Measurements from ENCODE around the gene COIL. TPM values are rescaled to one million over a fixed set of nuclear protein-coding genes. Genes with fewer than 3 reads are reported as not detected.

The COIL gene
- total RNA-seq, 2 experiments from 2014 or later, result 17.6 to 17.8 TPM

GRCh38 chr17:56933868-56934267, 27.0 kb downstream of the COIL start:
- DNase-seq, result no peak
- H3K4me3 Mint-ChIP-seq, result no peak overlapping the region
- peaks cover 35% of the 10 kb centered on the region for H3K4me1 Mint-ChIP-seq (ENCODE audit: low read depth)
- ATAC-seq, result no peak
- H3K27ac Mint-ChIP-seq, result peak overlapping the region; percentile 57
- peaks cover 68% of the 10 kb centered on the region for H3K36me3 Mint-ChIP-seq (ENCODE audit: low read depth)
- CTCF ChIA-PET, result interaction anchor here (0.6 to 1.2 kb wide), 3 partner anchors 10 to 114 kb away, joined by 3 read pairs; partner anchors contain the start of gene TRIM25
- no peaks in the 10 kb centered on the region for H3K27me3 Mint-ChIP-seq (ENCODE audit: low read depth)
- POLR2A ChIA-PET, result interaction anchor here (2.9 kb wide), 1 partner anchor 20 kb away, joined by 17 read pairs; the partner anchor contains the start of gene TRIM25
- peaks cover 23% of the 10 kb centered on the region for H3K9me3 Mint-ChIP-seq (ENCODE audit: insufficient read depth)

- ATAC-seq, result no peak
- peaks cover 23% of the 10 kb centered on the region for H3K9me3 Mint-ChIP-seq (ENCODE audit: insufficient read depth)
- H3K27me3 Mint-ChIP-seq (ENCODE audit: low read depth), result no peaks in the 10 kb centered on the region
- H3K4me1 Mint-ChIP-seq (ENCODE audit: low read depth), result peaks cover 31% of the 10 kb centered on the region
- POLR2A ChIA-PET, result interaction anchor here (2.9 kb wide), 1 partner anchor 20 kb away, joined by 17 read pairs; the partner anchor contains the start of gene TRIM25
- no peak for DNase-seq
- no peak overlapping the region for H3K4me3 Mint-ChIP-seq
- H3K36me3 Mint-ChIP-seq (ENCODE audit: low read depth), result peaks cover 62% of the 10 kb centered on the region
- CTCF ChIA-PET, result interaction anchor here (0.6 to 1.2 kb wide), 3 partner anchors 10 to 114 kb away, joined by 3 read pairs; partner anchors contain the start of gene TRIM25
- no peak overlapping the region for H3K27ac Mint-ChIP-seq
These were observed 27.6 kb downstream of the COIL start for GRCh38 chr17:56933151-56933745.

- Mint-ChIP-seq H3K4me1 (ENCODE audit: low read depth) (peaks cover 18% of the 10 kb centered on the region), H3K4me3 (no peak overlapping the region), H3K9me3 (ENCODE audit: insufficient read depth) (peaks cover 27% of the 10 kb centered on the region), H3K27ac (no peak overlapping the region), H3K36me3 (ENCODE audit: low read depth) (peaks cover 43% of the 10 kb centered on the region), H3K27me3 (ENCODE audit: low read depth) (no peaks in the 10 kb centered on the region)
- ChIA-PET CTCF (no interaction called here), POLR2A (no interaction called here)
- DNase-seq (no peak), ATAC-seq (no peak)
These were observed 30.0 kb downstream of the COIL start for GRCh38 chr17:56930739-56931337.

- peaks cover 27% of the 10 kb centered on the region for H3K9me3 Mint-ChIP-seq (ENCODE audit: insufficient read depth)
- H3K27ac Mint-ChIP-seq, result no peak overlapping the region
- DNase-seq (no peak), ATAC-seq (no peak)
- POLR2A ChIA-PET, result interaction anchor here (1.8 kb wide), 1 partner anchor 16 kb away, joined by 7 read pairs; the partner anchor contains the start of gene TRIM25
- peaks cover 36% of the 10 kb centered on the region for H3K36me3 Mint-ChIP-seq (ENCODE audit: low read depth)
- H3K4me3 Mint-ChIP-seq, result no peak overlapping the region
- H3K4me1 Mint-ChIP-seq (ENCODE audit: low read depth), result peaks cover 10% of the 10 kb centered on the region
- CTCF ChIA-PET, result interaction anchor here (0.7 to 1.3 kb wide), 2 partner anchors 10 to 108 kb away, joined by 3 to 7 read pairs; no protein-coding TSS in a partner anchor
- H3K27me3 Mint-ChIP-seq (ENCODE audit: low read depth), result no peaks in the 10 kb centered on the region
These were observed 31.4 kb downstream of the COIL start for GRCh38 chr17:56929362-56929969.

GRCh38 chr17:56928586-56928985, 32.3 kb downstream of the COIL start:
- Mint-ChIP-seq H3K27ac (no peak overlapping the region), H3K4me3 (no peak overlapping the region), H3K27me3 (ENCODE audit: low read depth) (peaks cover 3% of the 10 kb centered on the region), H3K36me3 (ENCODE audit: low read depth) (peaks cover 27% of the 10 kb centered on the region), H3K9me3 (ENCODE audit: insufficient read depth) (peaks cover 27% of the 10 kb centered on the region), H3K4me1 (ENCODE audit: low read depth) (peaks cover 1% of the 10 kb centered on the region)
- no peak for ATAC-seq
- CTCF ChIA-PET, result no interaction called here
- DNase-seq, result no peak
- POLR2A ChIA-PET, result interaction anchor here (1.8 kb wide), 1 partner anchor 15 kb away, joined by 7 read pairs; the partner anchor contains the start of gene TRIM25

- H3K36me3 Mint-ChIP-seq (ENCODE audit: low read depth), result peaks cover 18% of the 10 kb centered on the region
- ATAC-seq (no peak), DNase-seq (no peak)
- peaks cover 8% of the 10 kb centered on the region for H3K27me3 Mint-ChIP-seq (ENCODE audit: low read depth)
- H3K4me1 Mint-ChIP-seq (ENCODE audit: low read depth), result no peaks in the 10 kb centered on the region
- CTCF ChIA-PET, result interaction anchor here (0.9 to 1.0 kb wide), 2 partner anchors 13 to 627 kb away, joined by 3 to 7 read pairs; no protein-coding TSS in a partner anchor
- H3K4me3 Mint-ChIP-seq, result no peak overlapping the region
- POLR2A ChIA-PET, result no interaction called here
- no peak overlapping the region for H3K27ac Mint-ChIP-seq
- peaks cover 26% of the 10 kb centered on the region for H3K9me3 Mint-ChIP-seq (ENCODE audit: insufficient read depth)
These were observed 34.1 kb downstream of the COIL start for GRCh38 chr17:56926704-56927103.

- DNase-seq, result no peak
- POLR2A ChIA-PET, result no interaction called here
- peaks cover 8% of the 10 kb centered on the region for H3K27me3 Mint-ChIP-seq (ENCODE audit: low read depth)
- peaks cover 16% of the 10 kb centered on the region for H3K36me3 Mint-ChIP-seq (ENCODE audit: low read depth)
- no peaks in the 10 kb centered on the region for H3K4me1 Mint-ChIP-seq (ENCODE audit: low read depth)
- H3K27ac Mint-ChIP-seq, result no peak overlapping the region
- H3K4me3 Mint-ChIP-seq, result no peak overlapping the region
- peaks cover 22% of the 10 kb centered on the region for H3K9me3 Mint-ChIP-seq (ENCODE audit: insufficient read depth)
- CTCF ChIA-PET, result interaction anchor here (1.0 kb wide), 1 partner anchor 13 kb away, joined by 7 read pairs; no protein-coding TSS in a partner anchor
- ATAC-seq, result no peak
These were observed 34.6 kb downstream of the COIL start for GRCh38 chr17:56926270-56926669.

- DNase-seq (no peak), ATAC-seq (no peak)
- Mint-ChIP-seq H3K4me1 (ENCODE audit: low read depth) (no peaks in the 10 kb centered on the region), H3K27me3 (ENCODE audit: low read depth) (peaks cover 8% of the 10 kb centered on the region), H3K9me3 (ENCODE audit: insufficient read depth) (peaks cover 10% of the 10 kb centered on the region), H3K36me3 (ENCODE audit: low read depth) (peaks cover 9% of the 10 kb centered on the region), H3K4me3 (no peak overlapping the region), H3K27ac (no peak overlapping the region)
- ChIA-PET POLR2A (interaction anchor here (0.5 kb wide), 1 partner anchor 11 kb away, joined by 3 read pairs; the partner anchor contains the start of gene TRIM25), CTCF (no interaction called here)
These were observed 35.8 kb downstream of the COIL start for GRCh38 chr17:56925088-56925487.

- Mint-ChIP-seq H3K27me3 (ENCODE audit: low read depth) (peaks cover 8% of the 10 kb centered on the region), H3K36me3 (ENCODE audit: low read depth) (peaks cover 22% of the 10 kb centered on the region), H3K9me3 (ENCODE audit: insufficient read depth) (peaks cover 14% of the 10 kb centered on the region), H3K4me3 (no peak overlapping the region), H3K27ac (no peak overlapping the region), H3K4me1 (ENCODE audit: low read depth) (peaks cover 22% of the 10 kb centered on the region)
- DNase-seq (no peak), ATAC-seq (no peak)
- POLR2A ChIA-PET, result no interaction called here
- CTCF ChIA-PET, result interaction anchor here (1.1 kb wide), 1 partner anchor 100 kb away, joined by 3 read pairs; no protein-coding TSS in a partner anchor
These were observed 41.1 kb downstream of the COIL start for GRCh38 chr17:56919717-56920116.

GRCh38 chr17:56918916-56919315, 41.9 kb downstream of the COIL start:
- peaks cover 25% of the 10 kb centered on the region for H3K36me3 Mint-ChIP-seq (ENCODE audit: low read depth)
- peaks cover 24% of the 10 kb centered on the region for H3K4me1 Mint-ChIP-seq (ENCODE audit: low read depth)
- ATAC-seq (no peak), DNase-seq (no peak)
- POLR2A ChIA-PET, result no interaction called here
- H3K4me3 Mint-ChIP-seq, result no peak overlapping the region
- peaks cover 14% of the 10 kb centered on the region for H3K9me3 Mint-ChIP-seq (ENCODE audit: insufficient read depth)
- peaks cover 5% of the 10 kb centered on the region for H3K27me3 Mint-ChIP-seq (ENCODE audit: low read depth)
- H3K27ac Mint-ChIP-seq, result no peak overlapping the region
- CTCF ChIA-PET, result no interaction called here

GRCh38 chr17:56917559-56918296, 43.1 kb downstream of the COIL start:
- ATAC-seq (no peak), DNase-seq (no peak)
- H3K4me1 Mint-ChIP-seq (ENCODE audit: low read depth), result peaks cover 24% of the 10 kb centered on the region
- POLR2A ChIA-PET, result no interaction called here
- H3K36me3 Mint-ChIP-seq (ENCODE audit: low read depth), result peaks cover 29% of the 10 kb centered on the region
- H3K4me3 Mint-ChIP-seq, result no peak overlapping the region
- peaks cover 14% of the 10 kb centered on the region for H3K9me3 Mint-ChIP-seq (ENCODE audit: insufficient read depth)
- CTCF ChIA-PET, result no interaction called here
- H3K27ac Mint-ChIP-seq, result no peak overlapping the region
- peaks cover 5% of the 10 kb centered on the region for H3K27me3 Mint-ChIP-seq (ENCODE audit: low read depth)
